ENCODE data around the gene PHACTR3. TPM values are rescaled to one million over a fixed set of nuclear protein-coding genes. Genes with fewer than 3 reads are reported as not detected.

PHACTR3 gene
- total RNA-seq, 1 donor = not detected

GRCh38 chr20:59784365-59784764, 180.0 kb downstream of the PHACTR3 start:
- Histone ChIP-seq H3K36me3 (ENCODE audit: insufficient read depth, low read length) (no peaks in the 10 kb centered on the region), H4K20me1 (ENCODE audit: insufficient read depth, low read length) (no peaks in the 10 kb centered on the region), H3K4me3 (ENCODE audit: insufficient read depth, low read length) (no peak overlapping the region), H3K4me1 (ENCODE audit: insufficient read depth, low read length) (no peaks in the 10 kb centered on the region), H3K79me2 (ENCODE audit: insufficient read depth, low read length) (no peaks in the 10 kb centered on the region), H3K4me2 (ENCODE audit: insufficient read depth, low read length) (no peak overlapping the region), H3K9me3 (ENCODE audit: low read depth, low read length) (no peaks in the 10 kb centered on the region), H3K27me3 (ENCODE audit: insufficient read depth, low read length) (no peaks in the 10 kb centered on the region), H3K27ac (ENCODE audit: low read depth, low read length) (no peak overlapping the region), H2AFZ (ENCODE audit: low read length) (no peak overlapping the region)
- DNase-seq (ENCODE audit: insufficient read length, low spot score, missing footprints) = no peak
- TF ChIP-seq CTCF (IDR thresholded peaks at IDR 0.05; ENCODE audit: extremely low read depth, low read depth, low read length) = no peak

- no peaks in the 10 kb centered on the region for H4K20me1 ChIP-seq (ENCODE audit: insufficient read depth, low read length)
- no peaks in the 10 kb centered on the region for H3K9me3 ChIP-seq (ENCODE audit: low read depth, low read length)
- H2AFZ ChIP-seq (ENCODE audit: low read length) = no peak overlapping the region
- TF ChIP-seq CTCF (IDR thresholded peaks at IDR 0.05; ENCODE audit: extremely low read depth, low read depth, low read length) = no peak
- H3K36me3 ChIP-seq (ENCODE audit: insufficient read depth, low read length) = no peaks in the 10 kb centered on the region
- no peak overlapping the region for H3K4me2 ChIP-seq (ENCODE audit: insufficient read depth, low read length)
- no peak overlapping the region for H3K27ac ChIP-seq (ENCODE audit: low read depth, low read length)
- no peaks in the 10 kb centered on the region for H3K79me2 ChIP-seq (ENCODE audit: insufficient read depth, low read length)
- H3K4me1 ChIP-seq (ENCODE audit: insufficient read depth, low read length) = no peaks in the 10 kb centered on the region
- H3K27me3 ChIP-seq (ENCODE audit: insufficient read depth, low read length) = no peaks in the 10 kb centered on the region
- H3K4me3 ChIP-seq (ENCODE audit: insufficient read depth, low read length) = no peak overlapping the region
- no peak for DNase-seq (ENCODE audit: insufficient read length, low spot score, missing footprints)
Measured at GRCh38 chr20:59784791-59785668, 180.7 kb downstream of the PHACTR3 start.

- Histone ChIP-seq H3K27ac (ENCODE audit: low read depth, low read length) (no peak overlapping the region), H3K36me3 (ENCODE audit: insufficient read depth, low read length) (no peaks in the 10 kb centered on the region), H3K79me2 (ENCODE audit: insufficient read depth, low read length) (no peaks in the 10 kb centered on the region), H3K4me3 (ENCODE audit: insufficient read depth, low read length) (no peak overlapping the region), H4K20me1 (ENCODE audit: insufficient read depth, low read length) (no peaks in the 10 kb centered on the region), H3K27me3 (ENCODE audit: insufficient read depth, low read length) (no peaks in the 10 kb centered on the region), H3K9me3 (ENCODE audit: low read depth, low read length) (no peaks in the 10 kb centered on the region), H3K4me2 (ENCODE audit: insufficient read depth, low read length) (no peak overlapping the region), H2AFZ (ENCODE audit: low read length) (no peak overlapping the region), H3K4me1 (ENCODE audit: insufficient read depth, low read length) (no peaks in the 10 kb centered on the region)
- no peak for TF ChIP-seq CTCF (IDR thresholded peaks at IDR 0.05; ENCODE audit: extremely low read depth, low read depth, low read length)
- no peak for DNase-seq (ENCODE audit: insufficient read length, low spot score, missing footprints)
Measured at GRCh38 chr20:59785669-59785959, 181.3 kb downstream of the PHACTR3 start.

GRCh38 chr20:59785986-59786795, 181.9 kb downstream of the PHACTR3 start:
- Histone ChIP-seq H2AFZ (ENCODE audit: low read length) (no peak overlapping the region), H3K4me2 (ENCODE audit: insufficient read depth, low read length) (no peak overlapping the region), H3K4me3 (ENCODE audit: insufficient read depth, low read length) (no peak overlapping the region), H3K36me3 (ENCODE audit: insufficient read depth, low read length) (no peaks in the 10 kb centered on the region), H3K79me2 (ENCODE audit: insufficient read depth, low read length) (no peaks in the 10 kb centered on the region), H3K27ac (ENCODE audit: low read depth, low read length) (no peak overlapping the region), H3K9me3 (ENCODE audit: low read depth, low read length) (no peaks in the 10 kb centered on the region), H3K27me3 (ENCODE audit: insufficient read depth, low read length) (no peaks in the 10 kb centered on the region), H3K4me1 (ENCODE audit: insufficient read depth, low read length) (no peaks in the 10 kb centered on the region), H4K20me1 (ENCODE audit: insufficient read depth, low read length) (no peaks in the 10 kb centered on the region)
- DNase-seq (ENCODE audit: insufficient read length, low spot score, missing footprints) = peak; percentile 68
- TF ChIP-seq CTCF (IDR thresholded peaks at IDR 0.05; ENCODE audit: extremely low read depth, low read depth, low read length) = no peak

All from osteoblast (primary cell).